H1 (cell line): Measurements from ENCODE around the gene ESRRB.

Source experiments
- CHD2 ChIP-seq: IDR thresholded peaks from 2 replicates; pipeline ENCODE4 v1.6.1; 2012; ENCODE audit warnings: low read length, improper control_type of control experiment
- EP300 ChIP-seq, 2 experiments: IDR thresholded peaks; 1 replicate in 1 of 2; 2 replicates in 1 of 2; pipeline ENCODE4 v1.6.1; 2011 to 2012; ENCODE audit warnings: low read depth in 2 of 2, low read length in 2 of 2, mild to moderate bottlenecking in 2 of 2, borderline replicate concordance in 1 of 2, inconsistent platforms in 1 of 2, moderate library complexity in 1 of 2
- JUN ChIP-seq: IDR thresholded peaks from 2 replicates; pipeline ENCODE4 v1.6.1; 2011; ENCODE audit warnings: low read depth, mild to moderate bottlenecking, improper control_type of control experiment, low read length
- POLR2A ChIP-seq, 2 experiments: IDR thresholded peaks; 1 replicate in 1 of 2; 2 replicates in 1 of 2; pipeline ENCODE4 v1.6.1; 2011; ENCODE audit warnings: low read depth in 2 of 2, low read length in 2 of 2, mild to moderate bottlenecking in 2 of 2; ENCODE audit errors: control extremely low read depth in 1 of 2
- POLR2AphosphoS5 ChIP-seq: IDR thresholded peaks from 2 replicates; pipeline ENCODE4 v1.6.1; 2011; ENCODE audit warnings: low read depth, low read length
- RNF2 ChIP-seq: fragments of 200-900, 300-1000 bp; sonication (generic); IDR thresholded peaks from 2 replicates; pipeline ENCODE4 v1.7.1; 2016; ENCODE audit warnings: borderline replicate concordance, low read depth, mild to moderate bottlenecking, antibody characterized with exemption, low read length; ENCODE audit not compliant: poor library complexity, severe bottlenecking; ENCODE audit errors: missing control alignments
- YY1 ChIP-seq: IDR thresholded peaks from 2 replicates; pipeline ENCODE4 v1.6.1; 2011; ENCODE audit warnings: low read depth, mild to moderate bottlenecking, low read length
- TF ChIP-seq, protein P1 (sequence below), 3 experiments: IDR thresholded peaks; 1 replicate in 2 of 3; 2 replicates in 1 of 3; pipeline versions ENCODE4 v1.5.1 to v1.6.1; 2011; ENCODE audit warnings: low read length in 3 of 3, mild to moderate bottlenecking in 3 of 3, inconsistent platforms in 2 of 3, low read depth in 1 of 3, moderate library complexity in 1 of 3; ENCODE audit not compliant: insufficient read depth in 1 of 3; ENCODE audit errors: control extremely low read depth in 1 of 3

- TF ChIP-seq POLR2A (IDR thresholded peaks at IDR 0.05; ENCODE audit: control extremely low read depth in 1 of 2, low read depth in 2 of 2, low read length in 2 of 2) (no peak), CHD2 (no peak), RNF2 (no peak), POLR2AphosphoS5 (no peak), EP300 (IDR thresholded peaks at IDR 0.05; ENCODE audit: borderline replicate concordance in 1 of 2, low read depth in 2 of 2, low read length in 2 of 2) (no peak), YY1 (no peak), JUN (no peak)
- TF ChIP-seq, protein P1, sequence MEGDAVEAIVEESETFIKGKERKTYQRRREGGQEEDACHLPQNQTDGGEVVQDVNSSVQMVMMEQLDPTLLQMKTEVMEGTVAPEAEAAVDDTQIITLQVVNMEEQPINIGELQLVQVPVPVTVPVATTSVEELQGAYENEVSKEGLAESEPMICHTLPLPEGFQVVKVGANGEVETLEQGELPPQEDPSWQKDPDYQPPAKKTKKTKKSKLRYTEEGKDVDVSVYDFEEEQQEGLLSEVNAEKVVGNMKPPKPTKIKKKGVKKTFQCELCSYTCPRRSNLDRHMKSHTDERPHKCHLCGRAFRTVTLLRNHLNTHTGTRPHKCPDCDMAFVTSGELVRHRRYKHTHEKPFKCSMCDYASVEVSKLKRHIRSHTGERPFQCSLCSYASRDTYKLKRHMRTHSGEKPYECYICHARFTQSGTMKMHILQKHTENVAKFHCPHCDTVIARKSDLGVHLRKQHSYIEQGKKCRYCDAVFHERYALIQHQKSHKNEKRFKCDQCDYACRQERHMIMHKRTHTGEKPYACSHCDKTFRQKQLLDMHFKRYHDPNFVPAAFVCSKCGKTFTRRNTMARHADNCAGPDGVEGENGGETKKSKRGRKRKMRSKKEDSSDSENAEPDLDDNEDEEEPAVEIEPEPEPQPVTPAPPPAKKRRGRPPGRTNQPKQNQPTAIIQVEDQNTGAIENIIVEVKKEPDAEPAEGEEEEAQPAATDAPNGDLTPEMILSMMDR (IDR thresholded peaks at IDR 0.05; ENCODE audit: control extremely low read depth in 1 of 3, insufficient read depth in 1 of 3, low read depth in 1 of 3, low read length in 3 of 3), result no peak
Observed at GRCh38 chr14:76491172-76491930, 115.4 kb downstream of the ESRRB start.
